Measurements from ENCODE around the gene ABCA10. TPM values are rescaled to one million over a fixed set of nuclear protein-coding genes. Genes with fewer than 3 reads are reported as not detected.
A peak's percentile ranks its signal among the peaks of the same experiment; 100 is the strongest.

The ABCA10 gene
- total RNA-seq, 1 experiment from 2014 or later: 18.3 TPM

DNA sequence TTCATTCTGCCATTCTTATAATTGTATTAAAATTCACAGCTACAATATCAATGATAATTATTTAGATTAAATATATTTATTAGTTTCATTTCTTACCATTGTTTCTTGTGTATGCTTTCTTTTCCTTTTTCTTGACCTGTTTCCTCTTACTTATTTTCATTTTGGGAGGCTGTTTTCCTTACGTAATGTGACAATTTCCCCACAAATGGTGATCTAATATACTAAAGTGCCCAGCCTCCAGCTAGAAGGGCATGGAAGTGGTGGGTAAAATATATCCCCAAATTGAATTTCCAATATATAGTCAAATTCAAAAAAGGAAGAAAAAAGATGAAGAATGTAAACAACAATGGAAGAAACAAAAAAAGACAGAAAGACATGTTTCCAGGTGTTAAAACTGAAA lies 85.5 kb downstream of the ABCA10 start:
- Mint-ChIP-seq H3K4me3 (ENCODE audit: unreplicated experiment) (peak overlapping the region; percentile 77), H3K9me3 (ENCODE audit: unreplicated experiment) (peaks cover 16% of the 10 kb centered on the region), H3K36me3 (ENCODE audit: insufficient read depth, unreplicated experiment) (peaks cover 1% of the 10 kb centered on the region), H3K27ac (ENCODE audit: low read depth, unreplicated experiment) (peak overlapping the region; percentile 97), H3K27me3 (ENCODE audit: insufficient read depth, unreplicated experiment) (no peaks in the 10 kb centered on the region), H3K4me1 (ENCODE audit: insufficient read depth, unreplicated experiment) (peaks cover 38% of the 10 kb centered on the region)
- TF ChIP-seq, protein P1, sequence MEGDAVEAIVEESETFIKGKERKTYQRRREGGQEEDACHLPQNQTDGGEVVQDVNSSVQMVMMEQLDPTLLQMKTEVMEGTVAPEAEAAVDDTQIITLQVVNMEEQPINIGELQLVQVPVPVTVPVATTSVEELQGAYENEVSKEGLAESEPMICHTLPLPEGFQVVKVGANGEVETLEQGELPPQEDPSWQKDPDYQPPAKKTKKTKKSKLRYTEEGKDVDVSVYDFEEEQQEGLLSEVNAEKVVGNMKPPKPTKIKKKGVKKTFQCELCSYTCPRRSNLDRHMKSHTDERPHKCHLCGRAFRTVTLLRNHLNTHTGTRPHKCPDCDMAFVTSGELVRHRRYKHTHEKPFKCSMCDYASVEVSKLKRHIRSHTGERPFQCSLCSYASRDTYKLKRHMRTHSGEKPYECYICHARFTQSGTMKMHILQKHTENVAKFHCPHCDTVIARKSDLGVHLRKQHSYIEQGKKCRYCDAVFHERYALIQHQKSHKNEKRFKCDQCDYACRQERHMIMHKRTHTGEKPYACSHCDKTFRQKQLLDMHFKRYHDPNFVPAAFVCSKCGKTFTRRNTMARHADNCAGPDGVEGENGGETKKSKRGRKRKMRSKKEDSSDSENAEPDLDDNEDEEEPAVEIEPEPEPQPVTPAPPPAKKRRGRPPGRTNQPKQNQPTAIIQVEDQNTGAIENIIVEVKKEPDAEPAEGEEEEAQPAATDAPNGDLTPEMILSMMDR (IDR thresholded peaks at IDR 0.05; ENCODE audit: unreplicated experiment): no peak
- DNase-seq (ENCODE audit: unreplicated experiment): no peak
- BruUV-seq (replicated peaks): no TSS peak
- intact Hi-C loops (cut with micrococcal nuclease): no loop called here
- ChIA-PET CTCF (interaction anchor here (0.6 to 0.7 kb wide), 4 partner anchors 12 to 942 kb away, joined by 3 to 4 read pairs (median 4); no protein-coding TSS in a partner anchor), POLR2A (interaction anchor here (0.6 to 2.6 kb wide), 6 partner anchors 8 to 183 kb away, joined by 3 to 12 read pairs (median 4); partner anchors contain the start of gene ABCA5)

DNA sequence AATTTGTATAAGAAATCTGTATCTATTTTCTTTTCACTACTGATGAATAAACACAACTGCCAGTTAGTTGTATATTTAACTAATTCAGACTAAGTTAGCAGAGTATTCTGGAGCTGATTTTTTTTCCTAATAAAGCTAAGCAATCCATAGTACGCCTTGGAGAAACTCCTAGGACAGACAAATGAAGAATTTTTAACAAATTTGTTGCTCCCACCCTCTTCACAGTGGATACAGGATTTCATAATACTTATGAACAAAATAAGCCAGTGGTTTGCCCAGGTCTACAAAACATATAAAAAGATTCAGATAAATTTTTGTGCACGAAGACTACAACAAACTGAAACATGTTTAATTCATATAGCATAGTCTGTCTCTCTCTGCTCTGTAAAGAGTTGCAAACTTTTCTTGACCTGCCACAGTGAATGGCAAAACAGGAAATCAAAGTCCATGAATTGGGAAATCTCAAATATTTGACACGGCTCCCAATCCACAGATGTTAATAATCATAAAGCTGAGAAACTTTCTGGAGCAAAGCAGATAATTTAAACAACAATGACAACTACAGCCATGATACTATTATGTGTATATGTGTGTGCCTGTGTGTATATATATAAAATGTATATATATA lies 86.3 kb downstream of the ABCA10 start:
- ChIA-PET CTCF (no interaction called here), POLR2A (interaction anchor here (0.6 to 2.6 kb wide), 13 partner anchors 9 to 444 kb away, joined by 3 to 12 read pairs (median 4); partner anchors contain the start of gene ABCA5)
- intact Hi-C loops (cut with micrococcal nuclease): no loop called here
- TF ChIP-seq, protein P1 (IDR thresholded peaks at IDR 0.05; ENCODE audit: unreplicated experiment): no peak
- peaks cover 6% of the 10 kb centered on the region for H3K36me3 Mint-ChIP-seq (ENCODE audit: insufficient read depth, unreplicated experiment)
- peaks cover 38% of the 10 kb centered on the region for H3K4me1 Mint-ChIP-seq (ENCODE audit: insufficient read depth, unreplicated experiment)
- H3K4me3 Mint-ChIP-seq (ENCODE audit: unreplicated experiment): peak overlapping the region; percentile 77
- H3K27me3 Mint-ChIP-seq (ENCODE audit: insufficient read depth, unreplicated experiment): no peaks in the 10 kb centered on the region
- peak; percentile 70 for DNase-seq (ENCODE audit: unreplicated experiment)
- peak overlapping the region; percentile 97 for H3K27ac Mint-ChIP-seq (ENCODE audit: low read depth, unreplicated experiment)
- peaks cover 16% of the 10 kb centered on the region for H3K9me3 Mint-ChIP-seq (ENCODE audit: unreplicated experiment)
- BruUV-seq (replicated peaks): TSS peak; percentile 33

DNA sequence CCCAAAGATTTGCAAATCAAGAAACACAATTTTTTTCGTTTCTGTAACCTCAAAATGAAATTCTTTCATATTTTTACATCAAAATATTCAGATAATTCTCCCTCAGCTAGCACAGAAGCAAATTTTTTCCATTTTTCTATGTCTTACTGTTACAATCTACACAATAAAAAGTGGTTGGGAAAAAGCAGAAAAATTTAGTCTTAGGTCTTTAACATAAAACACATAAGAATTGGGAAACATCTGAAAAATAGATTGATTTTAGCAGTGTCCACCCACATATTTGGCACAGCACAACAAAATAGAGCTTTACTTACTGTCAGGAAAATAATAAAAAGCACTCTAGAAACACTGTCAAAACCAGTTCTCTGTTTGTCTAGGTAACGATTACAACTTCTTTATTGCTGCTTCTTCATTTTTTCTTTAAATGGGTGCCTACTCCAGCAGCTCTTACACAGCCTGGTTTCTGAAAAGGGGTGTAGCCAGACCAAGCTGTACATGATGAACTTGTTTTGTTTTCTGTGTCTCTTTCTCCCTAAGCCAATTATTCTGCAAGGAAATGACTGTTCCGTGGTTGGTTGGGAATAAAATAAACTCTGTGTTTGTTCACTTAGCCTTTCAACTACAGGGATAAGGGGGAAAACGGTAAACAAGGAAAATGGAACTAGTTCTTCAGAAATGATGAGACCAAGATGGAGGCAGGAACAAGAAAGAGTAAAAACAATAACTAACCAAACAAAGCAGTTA lies 87.0 kb downstream of the ABCA10 start, which contains the start of gene ABCA6:
TSS of gene ABCA6 (minus strand) at position 465 of the 744 bp plus-strand sequence. CDS start 1,192 bp downstream, outside the sequence.
- DNase-seq (ENCODE audit: unreplicated experiment): peak; percentile 70
- CTCF ChIA-PET: interaction anchor here (0.6 kb wide), 1 partner anchor 348 kb away, joined by 5 read pairs; no protein-coding TSS in a partner anchor
- TF ChIP-seq, protein P1 (IDR thresholded peaks at IDR 0.05; ENCODE audit: unreplicated experiment): no peak
- peak within 1 kb of the TSS; percentile 77 for H3K4me3 Mint-ChIP-seq (ENCODE audit: unreplicated experiment)
- peaks cover 11% of the 10 kb centered on the region for H3K36me3 Mint-ChIP-seq (ENCODE audit: insufficient read depth, unreplicated experiment)
- POLR2A ChIA-PET: interaction anchor here (0.6 to 2.6 kb wide), 10 partner anchors 9 to 1146 kb away, joined by 3 to 12 read pairs (median 6); partner anchors contain the start of gene ABCA5
- BruUV-seq (replicated peaks): TSS peak; percentile 65
- H3K4me1 Mint-ChIP-seq (ENCODE audit: insufficient read depth, unreplicated experiment): peaks cover 38% of the 10 kb centered on the region
- intact Hi-C loops (cut with micrococcal nuclease): loop anchor here (1.0 kb wide), 2 partner anchors 34 to 94 kb away; no protein-coding TSS in a partner anchor
- peaks cover 16% of the 10 kb centered on the region for H3K9me3 Mint-ChIP-seq (ENCODE audit: unreplicated experiment)
- peak within 1 kb of the TSS; percentile 97 for H3K27ac Mint-ChIP-seq (ENCODE audit: low read depth, unreplicated experiment)
- no peaks in the 10 kb centered on the region for H3K27me3 Mint-ChIP-seq (ENCODE audit: insufficient read depth, unreplicated experiment)

DNA sequence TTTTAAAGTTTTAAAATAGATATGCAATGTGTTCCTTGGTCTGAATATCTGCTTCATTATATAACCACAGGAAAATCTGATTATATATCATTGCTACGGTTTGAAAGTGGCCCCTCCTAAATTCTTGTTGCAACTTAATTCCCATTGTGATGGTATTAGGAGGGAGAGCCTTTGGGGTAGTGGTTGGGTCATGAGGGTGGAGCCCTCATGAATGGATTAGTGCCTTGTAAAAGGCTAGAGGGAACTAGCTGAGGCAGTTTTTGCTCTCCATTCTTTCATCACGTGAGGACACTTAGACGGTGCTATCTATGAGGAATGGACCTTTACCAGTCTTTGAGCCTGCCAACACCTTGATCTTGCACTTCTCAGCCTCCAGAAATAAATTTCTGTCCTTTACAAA lies 94.5 kb downstream of the ABCA10 start:
- TF ChIP-seq, protein P1 (IDR thresholded peaks at IDR 0.05; ENCODE audit: unreplicated experiment): no peak
- no peaks in the 10 kb centered on the region for H3K9me3 Mint-ChIP-seq (ENCODE audit: unreplicated experiment)
- H3K27me3 Mint-ChIP-seq (ENCODE audit: insufficient read depth, unreplicated experiment): no peaks in the 10 kb centered on the region
- no peak for DNase-seq (ENCODE audit: unreplicated experiment)
- no peaks in the 10 kb centered on the region for H3K4me1 Mint-ChIP-seq (ENCODE audit: insufficient read depth, unreplicated experiment)
- POLR2A ChIA-PET: no interaction called here
- no peak overlapping the region for H3K27ac Mint-ChIP-seq (ENCODE audit: low read depth, unreplicated experiment)
- BruUV-seq (replicated peaks): no TSS peak
- intact Hi-C loops (cut with micrococcal nuclease): no loop called here
- H3K4me3 Mint-ChIP-seq (ENCODE audit: unreplicated experiment): no peak overlapping the region
- H3K36me3 Mint-ChIP-seq (ENCODE audit: insufficient read depth, unreplicated experiment): peaks cover 51% of the 10 kb centered on the region
- CTCF ChIA-PET: no interaction called here
